RPMI8226 (cell line): Measurements from ENCODE around the gene EBF4.

Source experiments
- DNase-seq: peaks from one replicate; pipeline ENCODE4 v3.0.0-alpha.2; 2015

EBF4 gene

GRCh38 chr20:2745936-2746635, 53.5 kb downstream of the EBF4 start:
- DNase-seq: no peak

- peak; percentile 35 for DNase-seq
Measured at GRCh38 chr20:2746636-2747265, 54.2 kb downstream of the EBF4 start.

- no peak for DNase-seq
Measured at GRCh38 chr20:2747676-2748235, 55.2 kb downstream of the EBF4 start.

GRCh38 chr20:2748551-2749342, 56.2 kb downstream of the EBF4 start:
- peak; percentile 22 for DNase-seq

GRCh38 chr20:2749343-2749950, 56.9 kb downstream of the EBF4 start:
- no peak for DNase-seq

GRCh38 chr20:2749951-2750490, 57.4 kb downstream of the EBF4 start:
- DNase-seq: no peak

GRCh38 chr20:2750491-2751251, 58.1 kb downstream of the EBF4 start:
- peak; percentile 52 for DNase-seq

GRCh38 chr20:2751347-2751877, 58.8 kb downstream of the EBF4 start:
- DNase-seq: no peak

- peak; percentile 68 for DNase-seq
Measured at GRCh38 chr20:2751878-2752566, 59.4 kb downstream of the EBF4 start.

- DNase-seq: peak; percentile 56
Measured at GRCh38 chr20:2752567-2753460, 60.2 kb downstream of the EBF4 start.

GRCh38 chr20:2753461-2754040, 61.0 kb downstream of the EBF4 start:
- DNase-seq: no peak

GRCh38 chr20:2754424-2754823, 61.8 kb downstream of the EBF4 start:
- no peak for DNase-seq

- DNase-seq: no peak
Measured at GRCh38 chr20:2755451-2756055, 63.0 kb downstream of the EBF4 start.

GRCh38 chr20:2756056-2756611, 63.6 kb downstream of the EBF4 start:
- DNase-seq: no peak

- no peak for DNase-seq
Measured at GRCh38 chr20:2757001-2757400, 64.4 kb downstream of the EBF4 start.

- no peak for DNase-seq
Measured at GRCh38 chr20:2757969-2758368, 65.4 kb downstream of the EBF4 start.

GRCh38 chr20:2759143-2759542, 66.6 kb downstream of the EBF4 start:
- DNase-seq: no peak

GRCh38 chr20:2759603-2760296, 67.2 kb downstream of the EBF4 start:
- peak; percentile 29 for DNase-seq
